GM18520 (cell line): ENCODE data around the gene SDF4.

Experiments
- ATAC-seq: cut with Tn5 transposase; IDR thresholded peaks from one replicate; pipeline ENCODE4 v1.9.1; 2021; ENCODE audit not compliant: unreplicated experiment

The SDF4 gene

GRCh38 chr1:1213345-1214265 is 18.2 kb downstream of the SDF4 start, which contains the start of gene TNFRSF4:
TSS of gene TNFRSF4 (minus strand) at chr1:1214153. CDS start at chr1:1214127, 26 bp downstream.
- no peak for ATAC-seq

- no peak for ATAC-seq
Observed at GRCh38 chr1:1212780-1213344, 18.9 kb downstream of the SDF4 start.

GRCh38 chr1:1211541-1212441 is 20.0 kb downstream of the SDF4 start:
- ATAC-seq, result no peak

GRCh38 chr1:1210726-1211540 is 20.9 kb downstream of the SDF4 start:
- ATAC-seq, result no peak

GRCh38 chr1:1208713-1209433 is 22.9 kb downstream of the SDF4 start:
- no peak for ATAC-seq

- no peak for ATAC-seq
Observed at GRCh38 chr1:1207571-1207892, 24.3 kb downstream of the SDF4 start.

- no peak for ATAC-seq
Observed at GRCh38 chr1:1206966-1207531, 24.8 kb downstream of the SDF4 start.

- no peak for ATAC-seq
Observed at GRCh38 chr1:1206376-1206965, 25.3 kb downstream of the SDF4 start, which contains the start of gene TNFRSF18. TSS of gene TNFRSF18 (minus strand) at chr1:1206592. CDS start at chr1:1206571, 21 bp downstream.

GRCh38 chr1:1205769-1206375 is 25.9 kb downstream of the SDF4 start:
- no peak for ATAC-seq

GRCh38 chr1:1204998-1205768 is 26.6 kb downstream of the SDF4 start:
- no peak for ATAC-seq

GRCh38 chr1:1204425-1204920 is 27.3 kb downstream of the SDF4 start:
- no peak for ATAC-seq

- no peak for ATAC-seq
Observed at GRCh38 chr1:1203561-1204424, 28.0 kb downstream of the SDF4 start.

GRCh38 chr1:1202831-1203560 is 28.8 kb downstream of the SDF4 start:
- ATAC-seq, result no peak

GRCh38 chr1:1200876-1201810 is 30.7 kb downstream of the SDF4 start:
- peak; percentile 50 for ATAC-seq
